GM15510 (cell line): ENCODE data around the gene PLPPR5.

Experiments
- POLR2A ChIP-seq: IDR thresholded peaks from 3 replicates; pipeline ENCODE4 v1.6.1; 2011; ENCODE audit warnings: borderline replicate concordance; ENCODE audit not compliant: insufficient read length; ENCODE audit errors: extremely low read depth

The PLPPR5 gene

GRCh38 chr1:98985687-98986086, 19.0 kb downstream of the PLPPR5 start:
- TF ChIP-seq POLR2A = no peak

GRCh38 chr1:98981917-98982513, 22.6 kb downstream of the PLPPR5 start:
- no peak for TF ChIP-seq POLR2A

- no peak for TF ChIP-seq POLR2A
These were observed 25.2 kb downstream of the PLPPR5 start for GRCh38 chr1:98979463-98979862.

GRCh38 chr1:98975810-98976209, 28.9 kb downstream of the PLPPR5 start:
- no peak for TF ChIP-seq POLR2A

- no peak for TF ChIP-seq POLR2A
These were observed 29.5 kb downstream of the PLPPR5 start for GRCh38 chr1:98975113-98975512.

GRCh38 chr1:98969798-98970490, 34.7 kb downstream of the PLPPR5 start:
- TF ChIP-seq POLR2A = no peak

- TF ChIP-seq POLR2A = no peak
These were observed 37.5 kb downstream of the PLPPR5 start for GRCh38 chr1:98967122-98967521.

GRCh38 chr1:98965394-98965793, 39.3 kb downstream of the PLPPR5 start:
- TF ChIP-seq POLR2A = no peak

- TF ChIP-seq POLR2A = no peak
These were observed 40.5 kb downstream of the PLPPR5 start for GRCh38 chr1:98964198-98964597.

GRCh38 chr1:98963064-98963758, 41.5 kb downstream of the PLPPR5 start:
- TF ChIP-seq POLR2A = no peak

GRCh38 chr1:98962156-98962555, 42.5 kb downstream of the PLPPR5 start:
- TF ChIP-seq POLR2A = no peak

- no peak for TF ChIP-seq POLR2A
These were observed 55.0 kb downstream of the PLPPR5 start for GRCh38 chr1:98949621-98950020.

- TF ChIP-seq POLR2A = no peak
These were observed 55.5 kb downstream of the PLPPR5 start for GRCh38 chr1:98949166-98949565.

GRCh38 chr1:98947071-98947470, 57.6 kb downstream of the PLPPR5 start:
- no peak for TF ChIP-seq POLR2A

- no peak for TF ChIP-seq POLR2A
These were observed 64.0 kb downstream of the PLPPR5 start for GRCh38 chr1:98940722-98941079.

- no peak for TF ChIP-seq POLR2A
These were observed 64.5 kb downstream of the PLPPR5 start for GRCh38 chr1:98940069-98940721.

GRCh38 chr1:98939471-98939870, 65.2 kb downstream of the PLPPR5 start:
- TF ChIP-seq POLR2A = no peak

- no peak for TF ChIP-seq POLR2A
These were observed 67.3 kb downstream of the PLPPR5 start for GRCh38 chr1:98937347-98937746.
